ENCODE data around the gene PPP2R5C. TPM values are rescaled to one million over a fixed set of nuclear protein-coding genes. Genes with fewer than 3 reads are reported as not detected.

Gene PPP2R5C
- total RNA-seq, 1 experiment from 2014 or later: 80.3 TPM

DNA sequence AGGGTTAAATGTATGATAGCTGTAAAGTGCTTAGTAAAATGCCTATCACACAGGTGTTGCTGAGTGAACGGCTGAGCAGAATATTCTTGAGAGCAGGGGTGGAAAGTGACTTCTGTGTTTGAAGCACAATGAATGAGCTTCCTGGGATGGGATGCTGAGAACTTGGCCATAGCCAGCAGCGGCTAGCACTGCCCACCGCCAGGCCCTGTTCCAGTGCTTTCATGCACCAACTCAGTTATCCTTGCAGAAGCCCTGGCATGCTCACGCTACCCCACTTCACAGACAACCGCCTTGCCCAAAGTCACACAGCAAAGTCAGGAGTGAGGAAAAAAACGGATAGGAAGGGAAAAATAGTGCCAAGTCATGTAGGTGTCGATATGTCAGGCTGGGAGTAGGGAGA, 213.7 kb downstream of the PPP2R5C start:
- intact Hi-C loops (cut with micrococcal nuclease; ENCODE audit: unreplicated experiment): no loop called here

More for the DNA sequence above, 213.7 kb downstream of the PPP2R5C start:
- BruUV-seq (replicated peaks): no TSS peak
- ChIA-PET CTCF (no interaction called here), POLR2A (no interaction called here)
- Histone ChIP-seq H3K27ac (ENCODE audit: low read length) (0 out of 2 replicates have a peak overlapping the region, but pooled peaks have one; percentile 13), H3K4me3 (ENCODE audit: low read depth in 2 of 2, low read length in 2 of 2) (no peak overlapping the region), H3K27me3 (ENCODE audit: control insufficient read depth, insufficient read depth, low read length) (no peaks in the 10 kb centered on the region), H3K9me3 (ENCODE audit: control insufficient read depth, insufficient read depth, low read depth, low read length) (no peaks in the 10 kb centered on the region), H3K36me3 (ENCODE audit: control insufficient read depth, insufficient read depth, low read length) (peaks cover 11% of the 10 kb centered on the region), H3K4me1 (ENCODE audit: control insufficient read depth, insufficient read depth, low read length) (peaks cover 23% of the 10 kb centered on the region)
- TF ChIP-seq POLR2AphosphoS5 (IDR thresholded peaks at IDR 0.05; ENCODE audit: low read depth, low read length): no peak
- TF ChIP-seq SIN3A (IDR thresholded peaks at IDR 0.05; ENCODE audit: borderline replicate concordance, insufficient read depth, low read depth, low read length): no peak
- TF ChIP-seq, protein P1, sequence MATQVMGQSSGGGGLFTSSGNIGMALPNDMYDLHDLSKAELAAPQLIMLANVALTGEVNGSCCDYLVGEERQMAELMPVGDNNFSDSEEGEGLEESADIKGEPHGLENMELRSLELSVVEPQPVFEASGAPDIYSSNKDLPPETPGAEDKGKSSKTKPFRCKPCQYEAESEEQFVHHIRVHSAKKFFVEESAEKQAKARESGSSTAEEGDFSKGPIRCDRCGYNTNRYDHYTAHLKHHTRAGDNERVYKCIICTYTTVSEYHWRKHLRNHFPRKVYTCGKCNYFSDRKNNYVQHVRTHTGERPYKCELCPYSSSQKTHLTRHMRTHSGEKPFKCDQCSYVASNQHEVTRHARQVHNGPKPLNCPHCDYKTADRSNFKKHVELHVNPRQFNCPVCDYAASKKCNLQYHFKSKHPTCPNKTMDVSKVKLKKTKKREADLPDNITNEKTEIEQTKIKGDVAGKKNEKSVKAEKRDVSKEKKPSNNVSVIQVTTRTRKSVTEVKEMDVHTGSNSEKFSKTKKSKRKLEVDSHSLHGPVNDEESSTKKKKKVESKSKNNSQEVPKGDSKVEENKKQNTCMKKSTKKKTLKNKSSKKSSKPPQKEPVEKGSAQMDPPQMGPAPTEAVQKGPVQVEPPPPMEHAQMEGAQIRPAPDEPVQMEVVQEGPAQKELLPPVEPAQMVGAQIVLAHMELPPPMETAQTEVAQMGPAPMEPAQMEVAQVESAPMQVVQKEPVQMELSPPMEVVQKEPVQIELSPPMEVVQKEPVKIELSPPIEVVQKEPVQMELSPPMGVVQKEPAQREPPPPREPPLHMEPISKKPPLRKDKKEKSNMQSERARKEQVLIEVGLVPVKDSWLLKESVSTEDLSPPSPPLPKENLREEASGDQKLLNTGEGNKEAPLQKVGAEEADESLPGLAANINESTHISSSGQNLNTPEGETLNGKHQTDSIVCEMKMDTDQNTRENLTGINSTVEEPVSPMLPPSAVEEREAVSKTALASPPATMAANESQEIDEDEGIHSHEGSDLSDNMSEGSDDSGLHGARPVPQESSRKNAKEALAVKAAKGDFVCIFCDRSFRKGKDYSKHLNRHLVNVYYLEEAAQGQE (IDR thresholded peaks at IDR 0.05; ENCODE audit: insufficient read depth in 1 of 2, low read depth in 2 of 2, low read length in 1 of 2): no peak
- TF ChIP-seq TCF7L2 (IDR thresholded peaks at IDR 0.05; ENCODE audit: low read depth, low read length): no peak
- TF ChIP-seq, protein P2, sequence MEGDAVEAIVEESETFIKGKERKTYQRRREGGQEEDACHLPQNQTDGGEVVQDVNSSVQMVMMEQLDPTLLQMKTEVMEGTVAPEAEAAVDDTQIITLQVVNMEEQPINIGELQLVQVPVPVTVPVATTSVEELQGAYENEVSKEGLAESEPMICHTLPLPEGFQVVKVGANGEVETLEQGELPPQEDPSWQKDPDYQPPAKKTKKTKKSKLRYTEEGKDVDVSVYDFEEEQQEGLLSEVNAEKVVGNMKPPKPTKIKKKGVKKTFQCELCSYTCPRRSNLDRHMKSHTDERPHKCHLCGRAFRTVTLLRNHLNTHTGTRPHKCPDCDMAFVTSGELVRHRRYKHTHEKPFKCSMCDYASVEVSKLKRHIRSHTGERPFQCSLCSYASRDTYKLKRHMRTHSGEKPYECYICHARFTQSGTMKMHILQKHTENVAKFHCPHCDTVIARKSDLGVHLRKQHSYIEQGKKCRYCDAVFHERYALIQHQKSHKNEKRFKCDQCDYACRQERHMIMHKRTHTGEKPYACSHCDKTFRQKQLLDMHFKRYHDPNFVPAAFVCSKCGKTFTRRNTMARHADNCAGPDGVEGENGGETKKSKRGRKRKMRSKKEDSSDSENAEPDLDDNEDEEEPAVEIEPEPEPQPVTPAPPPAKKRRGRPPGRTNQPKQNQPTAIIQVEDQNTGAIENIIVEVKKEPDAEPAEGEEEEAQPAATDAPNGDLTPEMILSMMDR (IDR thresholded peaks at IDR 0.05): no peak
- DNase-seq (ENCODE audit: low read depth, low spot score) (no peak), ATAC-seq (no peak)
- in situ Hi-C loops (cut with HindIII; ENCODE audit: low pct_unique_long_range_greater_than_20kb, low sequenced_read_pairs): no loop called here

Other genes starting within 250 kb of the PPP2R5C start
- gene DIO3, start 200.2 kb upstream of the PPP2R5C start, total RNA-seq (2021; ENCODE audit: unreplicated experiment): 4.4 TPM
- gene DYNC1H1, start 202.9 kb downstream of the PPP2R5C start, total RNA-seq (2021; ENCODE audit: unreplicated experiment): 382 TPM